A673 (cell line): ENCODE measurements around the gene PRTFDC1. TPM values are rescaled to one million over a fixed set of nuclear protein-coding genes. Genes with fewer than 3 reads are reported as not detected.

Experiments
- BruUV-seq: library from RNA; stranded (reverse); fragments of 400-500 nt; replicated peaks from 2 replicates; lab custom pipeline; 2021; lab: Mats Ljungman, UMichigan
- CTCF ChIA-PET: fragments of 300-600 bp; sonication (Branson Sonifier 250); formaldehyde crosslinking; loops from one replicate; lab custom pipeline; 2022; ENCODE audit warnings: antibody characterized with exemption; lab: Charles Lee
- POLR2A ChIA-PET: fragments of 300-600 bp; sonication (Branson Sonifier 250); formaldehyde crosslinking; loops from one replicate; lab custom pipeline; 2022; ENCODE audit warnings: antibody characterized with exemption; ENCODE audit not compliant: low non-redundant PET; lab: Charles Lee
- DNase-seq: peaks from one replicate; pipeline ENCODE4 v3.0.0-alpha.2; 2015; ENCODE audit warnings: low spot score
- H3K27ac ChIP-seq: fragments of 200-600 bp; sonication (generic); 2 replicates; pipeline ENCODE4 v1.5.1; 2016; ENCODE audit warnings: mixed run types, low read depth, mild to moderate bottlenecking, mixed read lengths, antibody characterized with exemption, low read length; ENCODE audit not compliant: poor library complexity, severe bottlenecking
- H3K27me3 ChIP-seq: fragments of 200-600 bp; sonication (generic); replicated peaks from 2 replicates; pipeline ENCODE4 v1.6.1; 2017; ENCODE audit warnings: mixed run types, low read depth, mild to moderate bottlenecking, mixed read lengths, antibody characterized with exemption, low read length; ENCODE audit not compliant: insufficient read depth, poor library complexity
- H3K36me3 ChIP-seq: fragments of 200-600 bp; sonication (generic); 2 replicates; pipeline ENCODE4 v1.6.1; 2016; ENCODE audit warnings: mixed run types, mild to moderate bottlenecking, mixed read lengths, antibody characterized with exemption, low read length; ENCODE audit not compliant: insufficient read depth, poor library complexity, severe bottlenecking
- H3K4me1 ChIP-seq: fragments of 200-600 bp; sonication (generic); 2 replicates; pipeline ENCODE4 v1.6.1; 2017; ENCODE audit warnings: mixed run types, mild to moderate bottlenecking, mixed read lengths, antibody characterized with exemption, low read length; ENCODE audit not compliant: insufficient read depth, poor library complexity, severe bottlenecking
- H3K4me3 ChIP-seq: fragments of 200-600 bp; sonication (generic); 2 replicates; pipeline ENCODE4 v1.5.1; 2016; ENCODE audit warnings: low read depth, mixed run types, mild to moderate bottlenecking, mixed read lengths, low read length; ENCODE audit not compliant: poor library complexity, severe bottlenecking
- H3K9me3 ChIP-seq: fragments of 200-600 bp; sonication (generic); 2 replicates; pipeline ENCODE4 v1.6.1; 2016; ENCODE audit warnings: mixed run types, low read depth, mild to moderate bottlenecking, mixed read lengths, antibody characterized with exemption, low read length; ENCODE audit not compliant: poor library complexity, severe bottlenecking
- CTCF ChIP-seq: fragments of 300-800, 200-600 bp; sonication (generic); conservative IDR thresholded peaks from 2 replicates; pipeline ENCODE4 v1.5.1; 2017; ENCODE audit warnings: low read depth, mild to moderate bottlenecking, antibody characterized with exemption, low read length, moderate library complexity, mixed read lengths
- EZH2 ChIP-seq: fragments of 200-600 bp; sonication (generic); IDR thresholded peaks from 2 replicates; pipeline ENCODE4 v1.6.1; 2017; ENCODE audit warnings: borderline replicate concordance, low read depth, mild to moderate bottlenecking, mixed read lengths, antibody characterized with exemption, low read length; ENCODE audit not compliant: poor library complexity, severe bottlenecking
- intact Hi-C: fragments of 100-400 bp; cut with micrococcal nuclease; formaldehyde crosslinking; loops from one replicate; pipeline ENCODE4 v1.10.0; 2022; ENCODE audit not compliant: unreplicated experiment
- total RNA-seq: library from RNA; stranded (reverse); gene quantifications from 2 replicates; pipeline ENCODE4 v1.2.3, GENCODE V29; 2021

The PRTFDC1 gene
- total RNA-seq, 1 experiment from 2014 or later = 49.8 TPM

- ChIA-PET CTCF (no interaction called here), POLR2A (no interaction called here)
- no peaks in the 10 kb centered on the region for H3K36me3 ChIP-seq
- TF ChIP-seq CTCF (no peak), EZH2 (no peak)
- H3K9me3 ChIP-seq = no peaks in the 10 kb centered on the region
- no peaks in the 10 kb centered on the region for H3K27me3 ChIP-seq
- no peak overlapping the region for H3K4me3 ChIP-seq
- no TSS peak for BruUV-seq
- H3K4me1 ChIP-seq = peaks cover 13% of the 10 kb centered on the region
- no peak overlapping the region for H3K27ac ChIP-seq
- DNase-seq = no peak
- intact Hi-C loops = no loop called here
Observed at GRCh38 chr10:24883176-24883575, 69.2 kb downstream of the PRTFDC1 start.

GRCh38 chr10:24882047-24882698, 70.2 kb downstream of the PRTFDC1 start:
- Histone ChIP-seq H3K4me3 (no peak overlapping the region), H3K4me1 (peaks cover 13% of the 10 kb centered on the region), H3K27ac (no peak overlapping the region), H3K9me3 (no peaks in the 10 kb centered on the region), H3K27me3 (no peaks in the 10 kb centered on the region), H3K36me3 (no peaks in the 10 kb centered on the region)
- TF ChIP-seq CTCF = 0 out of 2 replicates have a peak, but pooled peaks have one; percentile 14
- TF ChIP-seq EZH2 = no peak
- BruUV-seq = no TSS peak
- ChIA-PET POLR2A (no interaction called here), CTCF (no interaction called here)
- intact Hi-C loops = no loop called here
- peak; percentile 73 for DNase-seq

GRCh38 chr10:24879861-24880260, 72.5 kb downstream of the PRTFDC1 start:
- Histone ChIP-seq H3K27ac (no peak overlapping the region), H3K4me1 (peaks cover 13% of the 10 kb centered on the region), H3K27me3 (no peaks in the 10 kb centered on the region), H3K9me3 (peaks cover 3% of the 10 kb centered on the region), H3K36me3 (no peaks in the 10 kb centered on the region), H3K4me3 (no peak overlapping the region)
- no TSS peak for BruUV-seq
- intact Hi-C loops = no loop called here
- no peak for TF ChIP-seq CTCF
- TF ChIP-seq EZH2 = no peak
- DNase-seq = no peak
- POLR2A ChIA-PET = interaction anchor here (0.7 kb wide), 1 partner anchor 72 kb away, joined by 3 read pairs; no protein-coding TSS in a partner anchor
- CTCF ChIA-PET = no interaction called here
